GM23248 (cell line): ENCODE results near the gene TIPARP.

Source experiments
- EZH2 ChIP-seq: fragments of 200-600 bp; sonication (generic); IDR thresholded peaks from 2 replicates; pipeline ENCODE4 v1.6.1; 2018; ENCODE audit warnings: antibody characterized with exemption, mild to moderate bottlenecking; ENCODE audit not compliant: insufficient read depth, poor library complexity, severe bottlenecking
- EZH2phosphoT487 ChIP-seq: fragments of 200-600 bp; sonication (generic); IDR thresholded peaks from 2 replicates; pipeline ENCODE4 v1.6.1; 2018; ENCODE audit warnings: antibody characterized with exemption, moderate library complexity, mild to moderate bottlenecking, low read depth; ENCODE audit not compliant: insufficient read depth

DNA sequence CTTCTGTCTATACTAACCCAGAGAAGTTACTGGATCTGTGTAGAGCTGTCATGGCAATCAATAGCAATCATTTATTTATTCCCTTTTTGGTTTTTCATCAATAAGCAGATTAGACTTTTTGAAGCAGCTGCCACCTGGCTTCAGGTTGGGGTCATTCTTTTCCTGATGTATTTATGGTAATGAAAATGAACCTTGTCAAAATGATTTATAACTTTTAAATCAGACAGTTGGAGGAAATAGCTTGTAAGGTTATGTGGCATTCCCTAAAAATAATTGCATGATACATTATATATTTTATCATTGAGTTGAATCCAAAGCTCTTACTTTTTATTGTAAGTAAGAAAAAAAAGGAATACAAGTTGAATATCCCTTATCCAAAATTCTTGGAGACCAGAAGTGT is 8.6 kb downstream of the TIPARP start:
- TF ChIP-seq EZH2 (no peak), EZH2phosphoT487 (no peak)
